ENCODE data around the gene SNTG2. TPM values are rescaled to one million over a fixed set of nuclear protein-coding genes. Genes with fewer than 3 reads are reported as not detected.

Gene SNTG2
- total RNA-seq, 1 experiment from 2014 or later: 20.5 TPM

GRCh38 chr2:1045109-1045508, 94.5 kb downstream of the SNTG2 start (continued):
- TF ChIP-seq USF2 (CRISPR knock-in tag; IDR thresholded peaks at IDR 0.05) (no peak), ZBTB43 (CRISPR knock-in tag; IDR thresholded peaks at IDR 0.05) (no peak)

GRCh38 chr2:1046067-1046466, 95.4 kb downstream of the SNTG2 start:
- no peak for DNase-seq (ENCODE audit: low spot score)
- Mint-ChIP-seq H3K4me1 (peaks cover 29% of the 10 kb centered on the region), H3K4me3 (no peak overlapping the region), H3K27me3 (ENCODE audit: low read depth) (peaks cover 11% of the 10 kb centered on the region), H3K36me3 (peaks cover 82% of the 10 kb centered on the region), H3K27ac (no peak overlapping the region), H3K9me3 (peaks cover 86% of the 10 kb centered on the region)
- CTCF ChIA-PET: no interaction called here
- ATAC-seq: no peak
- POLR2A ChIA-PET: no interaction called here
- TF ChIP-seq NFATC4 (CRISPR knock-in tag; IDR thresholded peaks at IDR 0.05) (no peak), CBFB (CRISPR knock-in tag; IDR thresholded peaks at IDR 0.05; ENCODE audit: low read depth) (no peak), ZNF671 (CRISPR knock-in tag; IDR thresholded peaks at IDR 0.05) (no peak), FOXP4 (CRISPR knock-in tag; IDR thresholded peaks at IDR 0.05) (no peak), ZNF138 (CRISPR knock-in tag; conservative IDR thresholded peaks at IDR 0.05) (no peak)

- Mint-ChIP-seq H3K9me3 (peaks cover 72% of the 10 kb centered on the region), H3K27me3 (ENCODE audit: low read depth) (peaks cover 8% of the 10 kb centered on the region), H3K27ac (no peak overlapping the region), H3K4me1 (peaks cover 37% of the 10 kb centered on the region), H3K36me3 (peaks cover 68% of the 10 kb centered on the region), H3K4me3 (no peak overlapping the region)
- DNase-seq (ENCODE audit: low spot score): no peak
- POLR2A ChIA-PET: no interaction called here
- CTCF ChIA-PET: no interaction called here
- TF ChIP-seq ZNF219 (CRISPR knock-in tag; IDR thresholded peaks at IDR 0.05; ENCODE audit: borderline replicate concordance): no peak
- no peak for TF ChIP-seq HMGXB4 (CRISPR knock-in tag; IDR thresholded peaks at IDR 0.05)
- no peak for TF ChIP-seq CTCF (IDR thresholded peaks at IDR 0.05)
- TF ChIP-seq ZNF263 (CRISPR knock-in tag; IDR thresholded peaks at IDR 0.05; ENCODE audit: low read depth): no peak
- TF ChIP-seq FOXJ3 (CRISPR knock-in tag; IDR thresholded peaks at IDR 0.05; ENCODE audit: borderline replicate concordance): no peak
- no peak for TF ChIP-seq SMAD4 (CRISPR knock-in tag; IDR thresholded peaks at IDR 0.05)
- no peak for TF ChIP-seq MYBL2 (CRISPR knock-in tag; IDR thresholded peaks at IDR 0.05)
- no peak for TF ChIP-seq ZNF416 (CRISPR knock-in tag; IDR thresholded peaks at IDR 0.05)
- TF ChIP-seq IRF1 (CRISPR knock-in tag; IDR thresholded peaks at IDR 0.05): no peak
- no peak for TF ChIP-seq ZSCAN18 (CRISPR knock-in tag; IDR thresholded peaks at IDR 0.05)
- no peak for TF ChIP-seq USF1 (CRISPR knock-in tag; IDR thresholded peaks at IDR 0.05)
- no peak for TF ChIP-seq CDX4 (CRISPR knock-in tag; IDR thresholded peaks at IDR 0.05; ENCODE audit: borderline replicate concordance)
- TF ChIP-seq E2F4 (CRISPR knock-in tag; IDR thresholded peaks at IDR 0.05; ENCODE audit: borderline replicate concordance, low read depth): no peak
- peak; percentile 29 for ATAC-seq
Measured at GRCh38 chr2:1047485-1047884, 96.8 kb downstream of the SNTG2 start.
